OCI-LY7 (cell line): ENCODE data around the gene HYAL1. TPM values are rescaled to one million over a fixed set of nuclear protein-coding genes. Genes with fewer than 3 reads are reported as not detected.

Experiments
- BruUV-seq: library from RNA; stranded (reverse); fragments of 400-500 nt; replicated peaks from 2 replicates; lab custom pipeline; 2021; lab: Mats Ljungman, UMichigan
- CTCF ChIA-PET: fragments of 300-600 bp; sonication (Branson Sonifier 250); formaldehyde crosslinking; loops from one replicate; lab custom pipeline; 2022; ENCODE audit warnings: antibody characterized with exemption; ENCODE audit not compliant: unreplicated experiment; lab: Charles Lee
- POLR2A ChIA-PET: fragments of 300-600 bp; sonication (Branson Sonifier 250); formaldehyde crosslinking; loops from one replicate; lab custom pipeline; 2022; ENCODE audit warnings: antibody characterized with exemption; lab: Charles Lee
- DNase-seq: peaks from one replicate; pipeline ENCODE4 v3.0.0-alpha.2; 2015; ENCODE audit warnings: low spot score
- H2AFZ ChIP-seq: fragments of 200-600 bp; sonication (generic), shearing (Covaris generic); 2 replicates; pipeline ENCODE4 v1.6.1; 2014; ENCODE audit warnings: mild to moderate bottlenecking, antibody characterized with exemption, low read length, moderate library complexity
- H3K27ac ChIP-seq: fragments of 200-600 bp; sonication (generic); 2 replicates; pipeline ENCODE4 v1.5.1; 2014; ENCODE audit warnings: mixed run types, low read depth, mild to moderate bottlenecking, moderate library complexity, low read length, inconsistent platforms; ENCODE audit not compliant: poor library complexity, severe bottlenecking
- H3K36me3 ChIP-seq: fragments of 200-600 bp; sonication (generic); 2 replicates; pipeline ENCODE4 v1.6.1; 2014; ENCODE audit warnings: mild to moderate bottlenecking, antibody characterized with exemption, low read length, moderate library complexity, mixed read lengths; ENCODE audit not compliant: insufficient read depth
- H3K4me1 ChIP-seq: fragments of 200-600 bp; sonication (generic); 2 replicates; pipeline ENCODE4 v1.5.1; 2014; ENCODE audit warnings: mild to moderate bottlenecking, low read length; ENCODE audit not compliant: insufficient read depth, poor library complexity, severe bottlenecking
- H3K4me2 ChIP-seq: fragments of 200-600 bp; sonication (generic); 2 replicates; pipeline ENCODE4 v1.6.1; 2014; ENCODE audit warnings: mild to moderate bottlenecking, low read length
- H3K4me3 ChIP-seq: fragments of 200-600 bp; sonication (generic); 2 replicates; pipeline ENCODE4 v1.5.1; 2014; ENCODE audit warnings: mild to moderate bottlenecking, low read depth, low read length; ENCODE audit not compliant: poor library complexity, severe bottlenecking
- H3K79me2 ChIP-seq: fragments of 200-600 bp; sonication (generic); 2 replicates; pipeline ENCODE4 v1.6.1; 2016; ENCODE audit warnings: low read depth, mild to moderate bottlenecking, low read length, moderate library complexity, mixed read lengths; ENCODE audit not compliant: insufficient read depth
- H3K9me2 ChIP-seq: fragments of 200-600 bp; sonication (generic); 2 replicates; pipeline ENCODE4 v1.6.1; 2016; ENCODE audit warnings: mild to moderate bottlenecking, low read length, mixed read lengths; ENCODE audit not compliant: insufficient read depth
- H3K9me3 ChIP-seq: fragments of 200-600 bp; sonication (generic); 2 replicates; pipeline ENCODE4 v1.6.1; 2014; ENCODE audit warnings: mild to moderate bottlenecking, mixed run types, low read length, mixed read lengths
- H4K20me1 ChIP-seq: fragments of 200-600 bp; sonication (generic); 2 replicates; pipeline ENCODE4 v1.6.1; 2014; ENCODE audit warnings: mild to moderate bottlenecking, antibody characterized with exemption, low read length, moderate library complexity, mixed read lengths; ENCODE audit not compliant: insufficient read depth
- EZH2phosphoT487 ChIP-seq: fragments of 200-600 bp; sonication (generic); IDR thresholded peaks from 2 replicates; pipeline ENCODE4 v1.6.1; 2018; ENCODE audit warnings: low read depth, borderline replicate concordance, mild to moderate bottlenecking, mixed run types, antibody characterized with exemption, low read length, moderate library complexity, mixed read lengths
- intact Hi-C: fragments of 100-400 bp; cut with micrococcal nuclease; formaldehyde crosslinking; loops from one replicate; pipeline ENCODE4 v1.10.0; 2022; ENCODE audit not compliant: unreplicated experiment
- total RNA-seq, 2 experiments: library from RNA; depleted of rRNA in 1 of 2; stranded (reverse); fragments of >200 nt in 1 of 2; shearing (Covaris generic) in 1 of 2; gene quantifications; 2 replicates each; pipeline ENCODE4 v1.2.3, GENCODE V29; 2014 to 2022
- TF ChIP-seq, protein P1 (sequence below): fragments of 200-600 bp; sonication (generic); conservative IDR thresholded peaks from 2 replicates; pipeline ENCODE4 v1.5.1; 2014; ENCODE audit warnings: mild to moderate bottlenecking, antibody characterized with exemption, low read length, moderate library complexity, mixed read lengths

Gene HYAL1
- total RNA-seq, 2 experiments from 2014 or later = 0.36 to 0.85 TPM

- Histone ChIP-seq H3K4me2 (peak overlapping the region; percentile 91), H3K4me1 (peaks cover 21% of the 10 kb centered on the region), H4K20me1 (no peaks in the 10 kb centered on the region), H3K27ac (no peak overlapping the region), H3K4me3 (peak overlapping the region; percentile 78), H3K9me3 (no peaks in the 10 kb centered on the region), H2AFZ (no peak overlapping the region; the same call in 1 of the 2 replicates), H3K9me2 (no peaks in the 10 kb centered on the region), H3K79me2 (no peaks in the 10 kb centered on the region), H3K36me3 (no peaks in the 10 kb centered on the region)
- intact Hi-C loops = loop anchor here (2.0 to 5.0 kb wide), 2 partner anchors 39 to 51 kb away; no protein-coding TSS in a partner anchor
- no peak for DNase-seq
- ChIA-PET POLR2A (interaction anchor here (0.6 to 2.4 kb wide), 3 partner anchors 20 to 39 kb away, joined by 3 to 13 read pairs (median 8); no protein-coding TSS in a partner anchor), CTCF (interaction anchor here (1.5 kb wide), 1 partner anchor 39 kb away, joined by 5 read pairs; no protein-coding TSS in a partner anchor)
- TF ChIP-seq, protein P1, sequence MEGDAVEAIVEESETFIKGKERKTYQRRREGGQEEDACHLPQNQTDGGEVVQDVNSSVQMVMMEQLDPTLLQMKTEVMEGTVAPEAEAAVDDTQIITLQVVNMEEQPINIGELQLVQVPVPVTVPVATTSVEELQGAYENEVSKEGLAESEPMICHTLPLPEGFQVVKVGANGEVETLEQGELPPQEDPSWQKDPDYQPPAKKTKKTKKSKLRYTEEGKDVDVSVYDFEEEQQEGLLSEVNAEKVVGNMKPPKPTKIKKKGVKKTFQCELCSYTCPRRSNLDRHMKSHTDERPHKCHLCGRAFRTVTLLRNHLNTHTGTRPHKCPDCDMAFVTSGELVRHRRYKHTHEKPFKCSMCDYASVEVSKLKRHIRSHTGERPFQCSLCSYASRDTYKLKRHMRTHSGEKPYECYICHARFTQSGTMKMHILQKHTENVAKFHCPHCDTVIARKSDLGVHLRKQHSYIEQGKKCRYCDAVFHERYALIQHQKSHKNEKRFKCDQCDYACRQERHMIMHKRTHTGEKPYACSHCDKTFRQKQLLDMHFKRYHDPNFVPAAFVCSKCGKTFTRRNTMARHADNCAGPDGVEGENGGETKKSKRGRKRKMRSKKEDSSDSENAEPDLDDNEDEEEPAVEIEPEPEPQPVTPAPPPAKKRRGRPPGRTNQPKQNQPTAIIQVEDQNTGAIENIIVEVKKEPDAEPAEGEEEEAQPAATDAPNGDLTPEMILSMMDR = no peak
- TF ChIP-seq EZH2phosphoT487 = no peak
- BruUV-seq = no TSS peak
Observed at GRCh38 chr3:50297896-50298725, 5.3 kb downstream of the HYAL1 start.

- Histone ChIP-seq H3K4me2 (peak overlapping the region; percentile 91; the same call in 1 of the 2 replicates), H3K9me2 (no peaks in the 10 kb centered on the region), H3K4me3 (no peak overlapping the region), H3K79me2 (no peaks in the 10 kb centered on the region), H3K9me3 (no peaks in the 10 kb centered on the region), H3K4me1 (peaks cover 25% of the 10 kb centered on the region), H3K27ac (no peak overlapping the region), H4K20me1 (no peaks in the 10 kb centered on the region), H2AFZ (no peak overlapping the region), H3K36me3 (no peaks in the 10 kb centered on the region)
- intact Hi-C loops = loop anchor here (5.0 kb wide), 1 partner anchor 40 kb away; no protein-coding TSS in a partner anchor
- DNase-seq = no peak
- TF ChIP-seq, protein P1 = no peak
- no peak for TF ChIP-seq EZH2phosphoT487
- ChIA-PET CTCF (no interaction called here), POLR2A (no interaction called here)
- BruUV-seq = no TSS peak
Observed at GRCh38 chr3:50297384-50297775, 6.0 kb downstream of the HYAL1 start.
